ENCODE data around the gene KDELR3. TPM values are rescaled to one million over a fixed set of nuclear protein-coding genes. Genes with fewer than 3 reads are reported as not detected.

Gene KDELR3
- total and polyA plus RNA-seq, 4 donors: 4.4 to 16.4 (median 8.8) TPM

GRCh38 chr22:38504731-38505540 is 37.0 kb downstream of the KDELR3 start:
- H3K36me3 ChIP-seq (ENCODE audit: control insufficient read depth in 4 of 4, insufficient read depth in 4 of 4, low read length in 4 of 4): peaks cover 4 to 33% (median 12%) of the 10 kb centered on the region in 4 donors
- whole genome bisulfite sequencing, 2 donors: 1% methylated on average over 35 of the region's 35 CpGs
- peak overlapping the region; percentile 100 for H3K27ac ChIP-seq (ENCODE audit: low read depth in 1 of 2, low read length in 1 of 2)
- DNase-seq (peak; percentile 37 to 64 (median 57)), ATAC-seq (ENCODE audit: insufficient read depth, low FRiP score) (no peak)
- H3K27me3 ChIP-seq (ENCODE audit: control insufficient read depth in 3 of 3, insufficient read depth in 3 of 3, low read length in 2 of 3): no peaks in the 10 kb centered on the region
- H3K9ac ChIP-seq (ENCODE audit: insufficient read depth in 1 of 2, low read length in 2 of 2): peak overlapping the region; percentile 95 to 98
- no peaks in the 10 kb centered on the region for H3K9me3 ChIP-seq (ENCODE audit: control insufficient read depth in 4 of 4, insufficient read depth in 3 of 4, low read length in 3 of 4)
- H3K4me3 ChIP-seq: peak overlapping the region; percentile 93
- TF ChIP-seq CTCF (IDR thresholded peaks at IDR 0.05; ENCODE audit: control extremely low read depth, extremely low read depth): no peak
- H3K4me1 ChIP-seq (ENCODE audit: control insufficient read depth in 5 of 5, insufficient read depth in 5 of 5, low read length in 5 of 5): peaks cover 3 to 23% (median 10%) of the 10 kb centered on the region in 5 donors

- Histone ChIP-seq H3K36me3 (ENCODE audit: control insufficient read depth in 4 of 4, insufficient read depth in 4 of 4, low read length in 4 of 4) (peaks cover 0 to 27% (median 11%) of the 10 kb centered on the region in 4 donors), H3K27me3 (ENCODE audit: control insufficient read depth in 3 of 3, insufficient read depth in 3 of 3, low read length in 2 of 3) (no peaks in the 10 kb centered on the region), H3K27ac (ENCODE audit: low read depth in 1 of 2, low read length in 1 of 2) (peak overlapping the region; percentile 100), H3K9me3 (ENCODE audit: control insufficient read depth in 4 of 4, insufficient read depth in 3 of 4, low read length in 3 of 4) (no peaks in the 10 kb centered on the region), H3K4me3 (peak overlapping the region; percentile 93), H3K9ac (ENCODE audit: insufficient read depth in 1 of 2, low read length in 2 of 2) (peak overlapping the region; percentile 95 to 98), H3K4me1 (ENCODE audit: control insufficient read depth in 5 of 5, insufficient read depth in 5 of 5, low read length in 5 of 5) (peaks cover 3 to 23% (median 10%) of the 10 kb centered on the region in 5 donors)
- 0% methylated on average over 50 to 69 of the region's 69 CpGs for WGBS, 2 donors
- TF ChIP-seq CTCF (IDR thresholded peaks at IDR 0.05; ENCODE audit: control extremely low read depth, extremely low read depth): no peak
- DNase-seq (peak; percentile 75 to 85 (median 80)), ATAC-seq (ENCODE audit: insufficient read depth, low FRiP score) (peak; percentile 72)
These were observed 37.7 kb downstream of the KDELR3 start for GRCh38 chr22:38505541-38506117.

- 0 to 1% methylated on average over 77 to 83 of the region's 83 CpGs for WGBS, 2 donors
- Histone ChIP-seq H3K9ac (ENCODE audit: insufficient read depth in 1 of 2, low read length in 2 of 2) (peak within 1 kb of the TSS; percentile 95 to 98), H3K4me3 (peak within 1 kb of the TSS; percentile 93), H3K36me3 (ENCODE audit: control insufficient read depth in 4 of 4, insufficient read depth in 4 of 4, low read length in 4 of 4) (peaks cover 0 to 27% (median 11%) of the 10 kb centered on the region in 4 donors), H3K27ac (ENCODE audit: low read depth in 1 of 2, low read length in 1 of 2) (peak within 1 kb of the TSS; percentile 100), H3K9me3 (ENCODE audit: control insufficient read depth in 4 of 4, insufficient read depth in 3 of 4, low read length in 3 of 4) (no peaks in the 10 kb centered on the region), H3K4me1 (ENCODE audit: control insufficient read depth in 5 of 5, insufficient read depth in 5 of 5, low read length in 5 of 5) (peaks cover 3 to 23% (median 10%) of the 10 kb centered on the region in 5 donors), H3K27me3 (ENCODE audit: control insufficient read depth in 3 of 3, insufficient read depth in 3 of 3, low read length in 2 of 3) (no peaks in the 10 kb centered on the region)
- ATAC-seq (ENCODE audit: insufficient read depth, low FRiP score) (peak; percentile 87), DNase-seq (peak; percentile 98 to 100 (median 100))
- no peak for TF ChIP-seq CTCF (IDR thresholded peaks at IDR 0.05; ENCODE audit: control extremely low read depth, extremely low read depth)
These were observed 38.4 kb downstream of the KDELR3 start, which contains the start of gene DDX17 for GRCh38 chr22:38506118-38506962. Gene DDX17, minus strand, starts transcription at chr22:38506311.

Measured in lung (tissue), 12 donors.